ENCODE data around the gene CPNE2. TPM values are rescaled to one million over a fixed set of nuclear protein-coding genes. Genes with fewer than 3 reads are reported as not detected.

Gene CPNE2
- total RNA-seq, 1 experiment from 2014 or later = 5.1 TPM

GRCh38 chr16:57150682-57151330 lies 58.4 kb downstream of the CPNE2 start:
- Histone ChIP-seq H3K9me3 (ENCODE audit: low read length) (no peaks in the 10 kb centered on the region), H3K9me2 (replicated peaks; ENCODE audit: insufficient read depth, low read length) (no peaks in the 10 kb centered on the region), H2AFZ (ENCODE audit: low read length) (no peak overlapping the region), H3K4me1 (ENCODE audit: low read length) (peaks cover 10% of the 10 kb centered on the region), H3K9ac (ENCODE audit: low read length) (no peak overlapping the region), H3K4me3 (ENCODE audit: low read length) (no peak overlapping the region), H4K20me1 (ENCODE audit: insufficient read depth, low read depth, low read length) (no peaks in the 10 kb centered on the region), H3K4me2 (ENCODE audit: low read depth, low read length, poor library complexity, severe bottlenecking) (no peak overlapping the region), H3K27ac (ENCODE audit: low read length) (no peak overlapping the region), H3K36me3 (ENCODE audit: insufficient read depth, low read length) (peaks cover 15% of the 10 kb centered on the region; the same call in 1 of the 2 replicates), H3K27me3 (ENCODE audit: low read length) (no peaks in the 10 kb centered on the region), H3K79me2 (ENCODE audit: low read length) (no peaks in the 10 kb centered on the region)
- DNase-seq = no peak

- H3K36me3 ChIP-seq (ENCODE audit: insufficient read depth, low read length) = peaks cover 21% of the 10 kb centered on the region
- no peak for DNase-seq
Observed at GRCh38 chr16:57151369-57151768, 59.0 kb downstream of the CPNE2 start.

GRCh38 chr16:57152096-57153093 lies 60.0 kb downstream of the CPNE2 start:
- DNase-seq = no peak
- peaks cover 9% of the 10 kb centered on the region for H3K4me1 ChIP-seq (ENCODE audit: low read length)
- no peak overlapping the region for H3K4me2 ChIP-seq (ENCODE audit: low read depth, low read length, poor library complexity, severe bottlenecking)
- H3K9me2 ChIP-seq (replicated peaks; ENCODE audit: insufficient read depth, low read length) = no peaks in the 10 kb centered on the region
- no peaks in the 10 kb centered on the region for H4K20me1 ChIP-seq (ENCODE audit: insufficient read depth, low read depth, low read length)
- H3K79me2 ChIP-seq (ENCODE audit: low read length) = 0 out of 2 replicates have a peak, but pooled peaks cover 4% of the 10 kb centered on the region
- H3K9me3 ChIP-seq (ENCODE audit: low read length) = no peaks in the 10 kb centered on the region
- no peaks in the 10 kb centered on the region for H3K27me3 ChIP-seq (ENCODE audit: low read length)
- H3K36me3 ChIP-seq (ENCODE audit: insufficient read depth, low read length) = peaks cover 25% of the 10 kb centered on the region
- no peak overlapping the region for H2AFZ ChIP-seq (ENCODE audit: low read length)
- no peak overlapping the region for H3K4me3 ChIP-seq (ENCODE audit: low read length)
- H3K27ac ChIP-seq (ENCODE audit: low read length) = no peak overlapping the region
- H3K9ac ChIP-seq (ENCODE audit: low read length) = no peak overlapping the region

More at GRCh38 chr16:57151369-57151768, 59.0 kb downstream of the CPNE2 start:
- Histone ChIP-seq H3K4me2 (ENCODE audit: low read depth, low read length, poor library complexity, severe bottlenecking) (no peak overlapping the region), H3K9me3 (ENCODE audit: low read length) (no peaks in the 10 kb centered on the region), H4K20me1 (ENCODE audit: insufficient read depth, low read depth, low read length) (no peaks in the 10 kb centered on the region), H3K9ac (ENCODE audit: low read length) (no peak overlapping the region), H3K4me3 (ENCODE audit: low read length) (no peak overlapping the region), H3K27me3 (ENCODE audit: low read length) (no peaks in the 10 kb centered on the region), H3K9me2 (replicated peaks; ENCODE audit: insufficient read depth, low read length) (no peaks in the 10 kb centered on the region), H3K27ac (ENCODE audit: low read length) (no peak overlapping the region), H3K4me1 (ENCODE audit: low read length) (peaks cover 10% of the 10 kb centered on the region), H3K79me2 (ENCODE audit: low read length) (0 out of 2 replicates have a peak, but pooled peaks cover 4% of the 10 kb centered on the region), H2AFZ (ENCODE audit: low read length) (no peak overlapping the region)

- no peak overlapping the region for H3K27ac ChIP-seq (ENCODE audit: low read length)
- H3K9me3 ChIP-seq (ENCODE audit: low read length) = no peaks in the 10 kb centered on the region
- no peak overlapping the region for H3K4me3 ChIP-seq (ENCODE audit: low read length)
- no peaks in the 10 kb centered on the region for H3K4me1 ChIP-seq (ENCODE audit: low read length)
- H3K79me2 ChIP-seq (ENCODE audit: low read length) = peaks cover 10% of the 10 kb centered on the region; the same call in 1 of the 2 replicates
- no peak overlapping the region for H2AFZ ChIP-seq (ENCODE audit: low read length)
- DNase-seq = no peak
- no peaks in the 10 kb centered on the region for H3K27me3 ChIP-seq (ENCODE audit: low read length)
- H4K20me1 ChIP-seq (ENCODE audit: insufficient read depth, low read depth, low read length) = no peaks in the 10 kb centered on the region
- H3K4me2 ChIP-seq (ENCODE audit: low read depth, low read length, poor library complexity, severe bottlenecking) = no peak overlapping the region
- no peaks in the 10 kb centered on the region for H3K9me2 ChIP-seq (replicated peaks; ENCODE audit: insufficient read depth, low read length)
- H3K9ac ChIP-seq (ENCODE audit: low read length) = no peak overlapping the region
- H3K36me3 ChIP-seq (ENCODE audit: insufficient read depth, low read length) = peaks cover 40% of the 10 kb centered on the region
Observed at GRCh38 chr16:57153841-57154240, 61.5 kb downstream of the CPNE2 start.

- Histone ChIP-seq H3K4me2 (ENCODE audit: low read depth, low read length, poor library complexity, severe bottlenecking) (no peak overlapping the region), H3K36me3 (ENCODE audit: insufficient read depth, low read length) (peaks cover 55% of the 10 kb centered on the region)
Observed at GRCh38 chr16:57155702-57156350, 63.4 kb downstream of the CPNE2 start.

GRCh38 chr16:57156351-57156703 lies 63.9 kb downstream of the CPNE2 start:
- no peaks in the 10 kb centered on the region for H3K4me1 ChIP-seq (ENCODE audit: low read length)
- no peak for DNase-seq
- H2AFZ ChIP-seq (ENCODE audit: low read length) = no peak overlapping the region
- H3K36me3 ChIP-seq (ENCODE audit: insufficient read depth, low read length) = peaks cover 58% of the 10 kb centered on the region
- no peak overlapping the region for H3K4me2 ChIP-seq (ENCODE audit: low read depth, low read length, poor library complexity, severe bottlenecking)
- H3K4me3 ChIP-seq (ENCODE audit: low read length) = no peak overlapping the region
- no peaks in the 10 kb centered on the region for H3K9me3 ChIP-seq (ENCODE audit: low read length)
- H3K9ac ChIP-seq (ENCODE audit: low read length) = no peak overlapping the region
- H4K20me1 ChIP-seq (ENCODE audit: insufficient read depth, low read depth, low read length) = no peaks in the 10 kb centered on the region
- H3K27ac ChIP-seq (ENCODE audit: low read length) = no peak overlapping the region
- peaks cover 16% of the 10 kb centered on the region; the same call in 1 of the 2 replicates for H3K79me2 ChIP-seq (ENCODE audit: low read length)
- H3K9me2 ChIP-seq (replicated peaks; ENCODE audit: insufficient read depth, low read length) = no peaks in the 10 kb centered on the region
- H3K27me3 ChIP-seq (ENCODE audit: low read length) = no peaks in the 10 kb centered on the region

More at GRCh38 chr16:57155702-57156350, 63.4 kb downstream of the CPNE2 start:
- Histone ChIP-seq H3K27ac (ENCODE audit: low read length) (no peak overlapping the region), H4K20me1 (ENCODE audit: insufficient read depth, low read depth, low read length) (no peaks in the 10 kb centered on the region), H3K9ac (ENCODE audit: low read length) (no peak overlapping the region), H3K4me3 (ENCODE audit: low read length) (no peak overlapping the region), H3K9me3 (ENCODE audit: low read length) (no peaks in the 10 kb centered on the region), H3K9me2 (replicated peaks; ENCODE audit: insufficient read depth, low read length) (no peaks in the 10 kb centered on the region), H3K4me1 (ENCODE audit: low read length) (no peaks in the 10 kb centered on the region), H2AFZ (ENCODE audit: low read length) (no peak overlapping the region), H3K27me3 (ENCODE audit: low read length) (no peaks in the 10 kb centered on the region), H3K79me2 (ENCODE audit: low read length) (peaks cover 16% of the 10 kb centered on the region; the same call in 1 of the 2 replicates)
- DNase-seq = no peak

- Histone ChIP-seq H3K4me3 (ENCODE audit: low read length) (no peak overlapping the region), H3K79me2 (ENCODE audit: low read length) (peaks cover 16% of the 10 kb centered on the region; the same call in 1 of the 2 replicates), H3K9me2 (replicated peaks; ENCODE audit: insufficient read depth, low read length) (no peaks in the 10 kb centered on the region), H4K20me1 (ENCODE audit: insufficient read depth, low read depth, low read length) (no peaks in the 10 kb centered on the region), H3K27ac (ENCODE audit: low read length) (no peak overlapping the region), H3K27me3 (ENCODE audit: low read length) (no peaks in the 10 kb centered on the region), H3K9me3 (ENCODE audit: low read length) (no peaks in the 10 kb centered on the region), H3K4me2 (ENCODE audit: low read depth, low read length, poor library complexity, severe bottlenecking) (no peak overlapping the region), H2AFZ (ENCODE audit: low read length) (no peak overlapping the region), H3K36me3 (ENCODE audit: insufficient read depth, low read length) (peaks cover 58% of the 10 kb centered on the region), H3K4me1 (ENCODE audit: low read length) (no peaks in the 10 kb centered on the region), H3K9ac (ENCODE audit: low read length) (no peak overlapping the region)
- DNase-seq = no peak
Observed at GRCh38 chr16:57157533-57157932, 65.2 kb downstream of the CPNE2 start.

GRCh38 chr16:57159447-57159846 lies 67.1 kb downstream of the CPNE2 start:
- Histone ChIP-seq H3K4me1 (ENCODE audit: low read length) (no peaks in the 10 kb centered on the region), H3K36me3 (ENCODE audit: insufficient read depth, low read length) (peaks cover 63% of the 10 kb centered on the region), H3K79me2 (ENCODE audit: low read length) (peaks cover 16% of the 10 kb centered on the region; the same call in 1 of the 2 replicates), H3K4me3 (ENCODE audit: low read length) (no peak overlapping the region), H4K20me1 (ENCODE audit: insufficient read depth, low read depth, low read length) (no peaks in the 10 kb centered on the region), H3K9me3 (ENCODE audit: low read length) (no peaks in the 10 kb centered on the region), H3K9ac (ENCODE audit: low read length) (no peak overlapping the region), H3K27ac (ENCODE audit: low read length) (no peak overlapping the region), H3K27me3 (ENCODE audit: low read length) (no peaks in the 10 kb centered on the region), H3K4me2 (ENCODE audit: low read depth, low read length, poor library complexity, severe bottlenecking) (no peak overlapping the region), H3K9me2 (replicated peaks; ENCODE audit: insufficient read depth, low read length) (no peaks in the 10 kb centered on the region), H2AFZ (ENCODE audit: low read length) (no peak overlapping the region)
- DNase-seq = no peak

Data from Karpas-422 (cell line).